Ascending aorta (tissue), 2 donors: ENCODE data around the gene FN3K. TPM values are rescaled to one million over a fixed set of nuclear protein-coding genes. Genes with fewer than 3 reads are reported as not detected.
A peak's percentile ranks its signal among the peaks of the same experiment; 100 is the strongest.

Experiments
- DNase-seq, 2 donors: peaks; one replicate each; pipeline ENCODE4 v3.0.0-alpha.2; 2019; ENCODE audit warnings: low spot score in 2 of 2
- H3K27ac ChIP-seq, 2 donors: fragments of 200-600 bp; sonication (generic); one replicate each; pipeline ENCODE4 v1.5.1; 2016 to 2017; ENCODE audit warnings: mild to moderate bottlenecking in 1 of 2
- H3K27me3 ChIP-seq: fragments of 200-600 bp; sonication (generic); one replicate; pipeline ENCODE4 v1.5.1; 2017
- H3K36me3 ChIP-seq, 2 donors: fragments of 200-600 bp; sonication (generic); one replicate each; pipeline ENCODE4 v1.5.1; 2016
- H3K4me1 ChIP-seq, 2 donors: fragments of 200-600 bp; sonication (generic); one replicate each; pipeline ENCODE4 v1.5.1; 2016 to 2017; ENCODE audit warnings: mild to moderate bottlenecking in 1 of 2
- H3K4me3 ChIP-seq, 2 donors: fragments of 200-600 bp; sonication (generic); one replicate each; pipeline ENCODE4 v1.5.1; 2016 to 2017; ENCODE audit warnings: mild to moderate bottlenecking in 1 of 2
- H3K9me3 ChIP-seq, 2 donors: fragments of 200-600 bp; sonication (generic); one replicate each; pipeline ENCODE4 v1.5.1; 2016
- intact Hi-C: fragments of 100-400 bp; cut with DNase I; formaldehyde crosslinking; loops from one replicate; pipeline ENCODE4 v1.15.1; 2023
- total RNA-seq: library from RNA; depleted of rRNA; stranded (reverse); fragments of >200 nt; gene quantifications from one replicate; pipeline ENCODE4 v1.1.0, GENCODE V29; 2016
- TF ChIP-seq, protein P1 (sequence below), 3 experiments: fragments of 200-600 bp in 2 of 3; fragments of 450-650 bp in 1 of 3; sonication (generic) in 2 of 3; IDR thresholded peaks; one replicate each; pipeline ENCODE4 v1.5.1; 2016 to 2019; ENCODE audit warnings: antibody characterized with exemption in 3 of 3, mild to moderate bottlenecking in 1 of 3, moderate library complexity in 1 of 3

FN3K gene
- 10.5 TPM for total RNA-seq

DNA sequence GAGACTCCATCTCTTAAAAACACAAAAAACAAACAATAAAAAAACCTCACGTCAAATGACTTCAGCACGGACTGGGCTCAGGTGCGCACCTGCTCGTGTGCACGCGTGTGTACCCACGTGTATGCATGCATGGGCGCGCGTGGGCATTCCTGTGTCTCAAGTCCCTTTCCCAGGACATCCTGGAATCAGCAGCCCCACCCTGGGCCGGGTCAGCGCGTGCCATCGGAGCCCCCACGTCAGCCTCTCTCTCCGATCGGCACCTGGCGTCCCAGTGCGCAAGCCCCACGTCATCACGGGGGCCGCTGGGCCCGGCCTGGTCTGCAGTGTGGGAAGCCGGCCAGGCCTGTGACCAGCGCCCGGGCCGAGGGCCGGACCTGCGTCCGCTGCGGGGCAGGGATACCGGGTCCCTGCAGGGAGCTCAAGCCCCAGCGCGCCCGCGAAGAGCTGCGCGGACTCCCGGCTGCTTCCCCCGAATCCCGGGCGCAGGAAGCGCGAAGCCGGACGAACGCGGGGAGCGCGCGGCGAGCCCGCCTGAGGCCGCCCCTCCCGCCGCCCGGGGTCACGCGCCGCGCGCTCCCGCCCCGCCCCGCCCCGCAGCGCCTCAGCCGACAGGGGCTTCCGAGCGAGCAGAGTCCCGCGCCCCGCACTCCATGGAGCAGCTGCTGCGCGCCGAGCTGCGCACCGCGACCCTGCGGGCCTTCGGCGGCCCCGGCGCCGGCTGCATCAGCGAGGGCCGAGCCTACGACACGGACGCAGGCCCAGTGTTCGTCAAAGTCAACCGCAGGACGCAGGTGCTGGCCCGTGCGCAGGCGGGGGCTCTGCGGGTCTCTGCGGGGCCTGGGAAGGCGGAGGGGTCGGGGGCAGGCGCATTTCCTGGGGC lies at the start of gene FN3K:
Gene FN3K, plus strand, starts transcription at position 629 of the 880 bp plus-strand sequence. Its CDS starts 22 bp downstream, at position 651.
- H3K4me1 ChIP-seq, result peaks cover 0 to 9% of the 10 kb centered on the region in 2 donors
- DNase-seq, result peak; percentile 27 to 84
- no peaks in the 10 kb centered on the region for H3K9me3 ChIP-seq
- peaks cover 12 to 13% of the 10 kb centered on the region in 2 donors for H3K36me3 ChIP-seq
- intact Hi-C loops, result no loop called here
- TF ChIP-seq, protein P1, sequence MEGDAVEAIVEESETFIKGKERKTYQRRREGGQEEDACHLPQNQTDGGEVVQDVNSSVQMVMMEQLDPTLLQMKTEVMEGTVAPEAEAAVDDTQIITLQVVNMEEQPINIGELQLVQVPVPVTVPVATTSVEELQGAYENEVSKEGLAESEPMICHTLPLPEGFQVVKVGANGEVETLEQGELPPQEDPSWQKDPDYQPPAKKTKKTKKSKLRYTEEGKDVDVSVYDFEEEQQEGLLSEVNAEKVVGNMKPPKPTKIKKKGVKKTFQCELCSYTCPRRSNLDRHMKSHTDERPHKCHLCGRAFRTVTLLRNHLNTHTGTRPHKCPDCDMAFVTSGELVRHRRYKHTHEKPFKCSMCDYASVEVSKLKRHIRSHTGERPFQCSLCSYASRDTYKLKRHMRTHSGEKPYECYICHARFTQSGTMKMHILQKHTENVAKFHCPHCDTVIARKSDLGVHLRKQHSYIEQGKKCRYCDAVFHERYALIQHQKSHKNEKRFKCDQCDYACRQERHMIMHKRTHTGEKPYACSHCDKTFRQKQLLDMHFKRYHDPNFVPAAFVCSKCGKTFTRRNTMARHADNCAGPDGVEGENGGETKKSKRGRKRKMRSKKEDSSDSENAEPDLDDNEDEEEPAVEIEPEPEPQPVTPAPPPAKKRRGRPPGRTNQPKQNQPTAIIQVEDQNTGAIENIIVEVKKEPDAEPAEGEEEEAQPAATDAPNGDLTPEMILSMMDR (IDR thresholded peaks at IDR 0.05), result no peak
- H3K4me3 ChIP-seq, result peak within 1 kb of the TSS; percentile 67 to 100
- peak within 1 kb of the TSS; percentile 86 to 90 for H3K27ac ChIP-seq
- no peaks in the 10 kb centered on the region for H3K27me3 ChIP-seq

DNA sequence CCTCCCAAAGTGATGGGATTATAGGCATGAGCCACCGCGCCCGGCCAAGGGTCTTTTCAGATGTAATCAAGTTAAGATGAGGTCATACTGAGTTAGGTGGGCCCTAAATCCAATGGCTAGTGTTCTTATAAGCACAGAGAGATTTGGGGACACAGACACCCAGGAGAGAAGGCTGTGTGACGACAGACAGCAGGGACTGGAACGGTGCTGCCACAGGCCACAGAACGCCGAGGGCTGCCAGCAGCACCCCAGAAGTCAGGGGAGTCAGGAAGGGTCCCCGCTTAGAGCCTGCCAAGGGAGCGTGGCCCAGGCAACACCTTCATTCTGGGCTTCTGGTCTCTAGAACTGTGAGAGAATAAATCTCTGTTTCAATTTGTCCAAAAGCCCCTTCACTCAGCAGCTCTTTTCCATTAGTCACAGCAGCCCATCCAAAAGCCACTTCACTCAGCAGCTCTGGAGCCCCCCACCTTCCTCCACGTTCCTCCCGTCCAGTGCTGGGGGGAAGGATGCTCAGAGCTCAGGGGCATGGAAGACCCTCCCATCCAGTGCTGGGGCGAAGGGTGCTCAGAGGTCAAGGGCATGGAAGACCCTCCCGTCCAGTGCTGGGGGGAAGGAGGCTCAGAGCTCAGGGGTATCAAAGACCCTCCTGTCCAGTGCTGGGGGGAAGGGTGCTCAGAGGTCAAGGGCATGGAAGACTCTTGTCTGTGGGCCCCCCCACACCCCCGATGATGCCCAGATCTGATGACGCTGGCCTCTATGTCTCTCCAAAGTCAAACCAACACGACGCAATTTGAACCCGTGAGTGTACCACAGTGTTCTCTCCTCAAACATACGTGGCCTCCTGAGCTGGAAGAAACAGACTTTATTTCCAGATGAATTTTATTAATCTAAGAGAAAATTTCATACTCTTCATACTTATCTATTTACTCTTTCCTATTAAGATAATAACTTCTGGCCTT lies 48.8 kb upstream of the FN3K start:
- Histone ChIP-seq H3K4me1 (no peaks in the 10 kb centered on the region), H3K9me3 (peaks cover 0 to under 1% of the 10 kb centered on the region in 2 donors), H3K36me3 (peaks cover 0 to 1% of the 10 kb centered on the region in 2 donors), H3K27ac (no peak overlapping the region), H3K4me3 (no peak overlapping the region), H3K27me3 (no peaks in the 10 kb centered on the region)
- TF ChIP-seq, protein P1 (IDR thresholded peaks at IDR 0.05), result no peak
- no peak for DNase-seq
- intact Hi-C loops, result no loop called here

- TF ChIP-seq, protein P1 (IDR thresholded peaks at IDR 0.05), result no peak
- no peaks in the 10 kb centered on the region for H3K27me3 ChIP-seq
- no peak for DNase-seq
- H3K9me3 ChIP-seq, result no peaks in the 10 kb centered on the region
- H3K4me1 ChIP-seq, result no peaks in the 10 kb centered on the region
- H3K27ac ChIP-seq, result no peak overlapping the region
- peaks cover 0 to 2% of the 10 kb centered on the region in 2 donors for H3K36me3 ChIP-seq
- no peak overlapping the region for H3K4me3 ChIP-seq
- intact Hi-C loops, result no loop called here
These were observed 48.0 kb upstream of the FN3K start for GRCh38 chr17:82687375-82687861.

DNA sequence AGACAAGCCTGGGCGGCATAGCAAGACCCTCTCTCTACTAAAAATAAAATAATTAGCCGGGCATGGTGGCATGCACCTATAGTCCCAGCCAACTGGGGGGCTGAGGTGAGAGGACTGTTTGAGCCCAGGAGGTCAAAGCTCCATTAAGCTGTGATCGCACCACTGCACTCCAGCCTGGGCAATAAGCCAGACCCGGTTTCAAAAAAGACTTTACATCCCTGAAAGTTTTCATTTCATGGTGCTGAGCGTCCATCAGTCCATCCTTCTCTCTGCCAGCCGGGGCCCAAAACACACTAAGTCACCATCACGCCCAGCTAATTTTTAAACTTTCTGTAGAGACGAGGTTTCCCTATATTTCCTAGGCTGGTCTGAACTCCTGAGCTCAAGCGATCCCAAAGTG lies 47.5 kb upstream of the FN3K start:
- TF ChIP-seq, protein P1 (IDR thresholded peaks at IDR 0.05), result no peak
- no peak overlapping the region for H3K27ac ChIP-seq
- no peak overlapping the region for H3K4me3 ChIP-seq
- H3K9me3 ChIP-seq, result no peaks in the 10 kb centered on the region
- DNase-seq, result no peak
- intact Hi-C loops, result no loop called here
- H3K4me1 ChIP-seq, result no peaks in the 10 kb centered on the region
- H3K27me3 ChIP-seq, result no peaks in the 10 kb centered on the region
- H3K36me3 ChIP-seq, result peaks cover 0 to 2% of the 10 kb centered on the region in 2 donors

- no peak for DNase-seq
- TF ChIP-seq, protein P1 (IDR thresholded peaks at IDR 0.05), result no peak
- no peaks in the 10 kb centered on the region for H3K27me3 ChIP-seq
- no peak overlapping the region for H3K27ac ChIP-seq
- H3K9me3 ChIP-seq, result no peaks in the 10 kb centered on the region
- H3K4me1 ChIP-seq, result no peaks in the 10 kb centered on the region
- H3K36me3 ChIP-seq, result peaks cover 0 to 2% of the 10 kb centered on the region in 2 donors
- no peak overlapping the region for H3K4me3 ChIP-seq
- intact Hi-C loops, result no loop called here
These were observed 46.3 kb upstream of the FN3K start for GRCh38 chr17:82689077-82689476.
